ENCODE data around the gene SORL1-AS1.

The SORL1-AS1 gene

GRCh38 chr11:121456816-121457431 lies 4.2 kb upstream of the SORL1-AS1 start:
- Histone ChIP-seq H3K4me1 (ENCODE audit: control insufficient read depth, insufficient read depth, low read length, poor library complexity, severe bottlenecking) (peaks cover 88% of the 10 kb centered on the region), H3K4me3 (ENCODE audit: low read depth, low read length) (peak overlapping the region; percentile 72), H3K9me3 (ENCODE audit: control insufficient read depth in 2 of 2, low read length in 2 of 2) (no peaks in the 10 kb centered on the region), H3K27ac (ENCODE audit: insufficient read depth, low read length, poor library complexity, severe bottlenecking) (peak overlapping the region; percentile 81), H3K27me3 (ENCODE audit: control insufficient read depth, insufficient read depth, low read length) (no peaks in the 10 kb centered on the region), H3K36me3 (ENCODE audit: control insufficient read depth, insufficient read depth, low read length) (peaks cover 8% of the 10 kb centered on the region)
- Mint-ChIP-seq H3K27ac (peak overlapping the region; percentile 66 to 99 (median 93)), H3K4me1 (peaks cover 30 to 88% (median 76%) of the 10 kb centered on the region in 4 donors), H3K9me3 (peaks cover 0 to 4% (median 0%) of the 10 kb centered on the region in 7 donors), H3K36me3 (peaks cover 44% of the 10 kb centered on the region), H3K27me3 (no peaks in the 10 kb centered on the region), H3K4me3 (peak overlapping the region; percentile 87 to 100 (median 98))
- no peak for DNase-seq
- no peak for ATAC-seq (ENCODE audit: low read depth in 2 of 2)

GRCh38 chr11:121456151-121456550 lies 3.4 kb upstream of the SORL1-AS1 start:
- peaks cover 82% of the 10 kb centered on the region for H3K4me1 ChIP-seq (ENCODE audit: control insufficient read depth, insufficient read depth, low read length, poor library complexity, severe bottlenecking)
- H3K4me1 Mint-ChIP-seq, result peaks cover 29 to 83% (median 73%) of the 10 kb centered on the region in 4 donors
- DNase-seq (no peak), ATAC-seq (ENCODE audit: low read depth in 2 of 2) (no peak)
- H3K9me3 Mint-ChIP-seq, result peaks cover 0 to 4% (median 0%) of the 10 kb centered on the region in 7 donors
- H3K27me3 Mint-ChIP-seq, result no peaks in the 10 kb centered on the region
- peaks cover 8% of the 10 kb centered on the region for H3K36me3 ChIP-seq (ENCODE audit: control insufficient read depth, insufficient read depth, low read length)
- peaks cover 47% of the 10 kb centered on the region for H3K36me3 Mint-ChIP-seq
- no peaks in the 10 kb centered on the region for H3K9me3 ChIP-seq (ENCODE audit: control insufficient read depth in 2 of 2, low read length in 2 of 2)
- H3K27me3 ChIP-seq (ENCODE audit: control insufficient read depth, insufficient read depth, low read length), result no peaks in the 10 kb centered on the region
- peak overlapping the region; percentile 72 for H3K4me3 ChIP-seq (ENCODE audit: low read depth, low read length)
- H3K4me3 Mint-ChIP-seq, result peak overlapping the region; percentile 87 to 100 (median 98)
- peak overlapping the region; percentile 93 to 96 (median 95) for H3K27ac Mint-ChIP-seq
- peak overlapping the region; percentile 81 for H3K27ac ChIP-seq (ENCODE audit: insufficient read depth, low read length, poor library complexity, severe bottlenecking)

- Histone ChIP-seq H3K27ac (ENCODE audit: insufficient read depth, low read length, poor library complexity, severe bottlenecking) (peak overlapping the region; percentile 81), H3K9me3 (ENCODE audit: control insufficient read depth in 2 of 2, low read length in 2 of 2) (no peaks in the 10 kb centered on the region), H3K36me3 (ENCODE audit: control insufficient read depth, insufficient read depth, low read length) (peaks cover 8% of the 10 kb centered on the region), H3K4me1 (ENCODE audit: control insufficient read depth, insufficient read depth, low read length, poor library complexity, severe bottlenecking) (peaks cover 82% of the 10 kb centered on the region), H3K4me3 (ENCODE audit: low read depth, low read length) (peak overlapping the region; percentile 99), H3K27me3 (ENCODE audit: control insufficient read depth, insufficient read depth, low read length) (no peaks in the 10 kb centered on the region)
- H3K4me3 Mint-ChIP-seq, result peak overlapping the region; percentile 97 to 100 (median 100)
- ATAC-seq (ENCODE audit: low read depth in 2 of 2), result no peak
- no peak for DNase-seq
- H3K36me3 Mint-ChIP-seq, result peaks cover 51% of the 10 kb centered on the region
- peaks cover 34 to 82% (median 73%) of the 10 kb centered on the region in 4 donors for H3K4me1 Mint-ChIP-seq
- peak overlapping the region; percentile 93 to 96 (median 95) for H3K27ac Mint-ChIP-seq
- H3K27me3 Mint-ChIP-seq, result no peaks in the 10 kb centered on the region
- H3K9me3 Mint-ChIP-seq, result peaks cover 0 to 4% (median 0%) of the 10 kb centered on the region in 7 donors
Measured at GRCh38 chr11:121455115-121455514, 2.3 kb upstream of the SORL1-AS1 start.

GRCh38 chr11:121453589-121454299 lies 977 bp upstream of the SORL1-AS1 start:
- Mint-ChIP-seq H3K27ac (peak overlapping the region; percentile 93 to 96 (median 95)), H3K27me3 (no peaks in the 10 kb centered on the region), H3K4me3 (peak overlapping the region; percentile 97 to 100 (median 100)), H3K4me1 (peaks cover 26 to 82% (median 73%) of the 10 kb centered on the region in 4 donors), H3K9me3 (peaks cover 0 to 4% (median 0%) of the 10 kb centered on the region in 7 donors), H3K36me3 (peaks cover 43% of the 10 kb centered on the region)
- Histone ChIP-seq H3K36me3 (ENCODE audit: control insufficient read depth, insufficient read depth, low read length) (peaks cover 8% of the 10 kb centered on the region), H3K27me3 (ENCODE audit: control insufficient read depth, insufficient read depth, low read length) (no peaks in the 10 kb centered on the region), H3K4me1 (ENCODE audit: control insufficient read depth, insufficient read depth, low read length, poor library complexity, severe bottlenecking) (peaks cover 82% of the 10 kb centered on the region), H3K9me3 (ENCODE audit: control insufficient read depth in 2 of 2, low read length in 2 of 2) (no peaks in the 10 kb centered on the region), H3K4me3 (ENCODE audit: low read depth, low read length) (peak overlapping the region; percentile 99), H3K27ac (ENCODE audit: insufficient read depth, low read length, poor library complexity, severe bottlenecking) (peak overlapping the region; percentile 81)
- DNase-seq (no peak), ATAC-seq (ENCODE audit: low read depth in 2 of 2) (no peak)

GRCh38 chr11:121451986-121452608 lies 670 bp downstream of the SORL1-AS1 start, which contains the start of gene SORL1:
Gene SORL1, plus strand, starts transcription at chr11:121452314. Its CDS starts 18 bp downstream, at chr11:121452332.
- Mint-ChIP-seq H3K27me3 (no peaks in the 10 kb centered on the region), H3K36me3 (peaks cover 42% of the 10 kb centered on the region), H3K4me3 (peak within 1 kb of the TSS; percentile 97 to 100 (median 100)), H3K27ac (peak within 1 kb of the TSS; percentile 96 to 100 (median 96)), H3K4me1 (peaks cover 26 to 82% (median 69%) of the 10 kb centered on the region in 4 donors), H3K9me3 (peaks cover 0 to 4% (median 0%) of the 10 kb centered on the region in 7 donors)
- ATAC-seq (ENCODE audit: low read depth in 2 of 2), result peak; percentile 60 to 65
- H3K4me3 ChIP-seq (ENCODE audit: low read depth, low read length), result peak within 1 kb of the TSS; percentile 99
- peaks cover 8% of the 10 kb centered on the region for H3K36me3 ChIP-seq (ENCODE audit: control insufficient read depth, insufficient read depth, low read length)
- H3K9me3 ChIP-seq (ENCODE audit: control insufficient read depth in 2 of 2, low read length in 2 of 2), result no peaks in the 10 kb centered on the region
- peak within 1 kb of the TSS; percentile 81 for H3K27ac ChIP-seq (ENCODE audit: insufficient read depth, low read length, poor library complexity, severe bottlenecking)
- peak; percentile 56 to 78 (median 70) for DNase-seq
- H3K4me1 ChIP-seq (ENCODE audit: control insufficient read depth, insufficient read depth, low read length, poor library complexity, severe bottlenecking), result peaks cover 79% of the 10 kb centered on the region
- H3K27me3 ChIP-seq (ENCODE audit: control insufficient read depth, insufficient read depth, low read length), result no peaks in the 10 kb centered on the region

GRCh38 chr11:121451178-121451985 lies 1.4 kb downstream of the SORL1-AS1 start:
- H3K27ac ChIP-seq (ENCODE audit: insufficient read depth, low read length, poor library complexity, severe bottlenecking), result peak overlapping the region; percentile 77
- H3K36me3 ChIP-seq (ENCODE audit: control insufficient read depth, insufficient read depth, low read length), result peaks cover 8% of the 10 kb centered on the region
- no peaks in the 10 kb centered on the region for H3K27me3 Mint-ChIP-seq
- DNase-seq (peak; percentile 9 to 78 (median 67)), ATAC-seq (ENCODE audit: low read depth in 2 of 2) (peak; percentile 54 to 57)
- H3K36me3 Mint-ChIP-seq, result peaks cover 43% of the 10 kb centered on the region
- no peaks in the 10 kb centered on the region for H3K27me3 ChIP-seq (ENCODE audit: control insufficient read depth, insufficient read depth, low read length)
- H3K4me3 Mint-ChIP-seq, result peak overlapping the region; percentile 88 to 100 (median 97)
- peak overlapping the region; percentile 80 for H3K4me3 ChIP-seq (ENCODE audit: low read depth, low read length)
- H3K4me1 ChIP-seq (ENCODE audit: control insufficient read depth, insufficient read depth, low read length, poor library complexity, severe bottlenecking), result peaks cover 71% of the 10 kb centered on the region
- H3K27ac Mint-ChIP-seq, result peak overlapping the region; percentile 96 to 100 (median 96)
- H3K9me3 ChIP-seq (ENCODE audit: control insufficient read depth in 2 of 2, low read length in 2 of 2), result no peaks in the 10 kb centered on the region
- H3K4me1 Mint-ChIP-seq, result peaks cover 21 to 80% (median 65%) of the 10 kb centered on the region in 4 donors
- peaks cover 0 to 4% (median 0%) of the 10 kb centered on the region in 7 donors for H3K9me3 Mint-ChIP-seq

GRCh38 chr11:121450401-121450800 lies 2.4 kb downstream of the SORL1-AS1 start:
- Histone ChIP-seq H3K27ac (ENCODE audit: insufficient read depth, low read length, poor library complexity, severe bottlenecking) (peak overlapping the region; percentile 77), H3K27me3 (ENCODE audit: control insufficient read depth, insufficient read depth, low read length) (no peaks in the 10 kb centered on the region), H3K36me3 (ENCODE audit: control insufficient read depth, insufficient read depth, low read length) (peaks cover 9% of the 10 kb centered on the region), H3K4me1 (ENCODE audit: control insufficient read depth, insufficient read depth, low read length, poor library complexity, severe bottlenecking) (peaks cover 62% of the 10 kb centered on the region), H3K4me3 (ENCODE audit: low read depth, low read length) (peak overlapping the region; percentile 80), H3K9me3 (ENCODE audit: control insufficient read depth in 2 of 2, low read length in 2 of 2) (no peaks in the 10 kb centered on the region)
- Mint-ChIP-seq H3K27ac (peak overlapping the region; percentile 96 to 100 (median 96)), H3K27me3 (no peaks in the 10 kb centered on the region), H3K9me3 (peaks cover 0 to 4% (median 0%) of the 10 kb centered on the region in 7 donors), H3K4me3 (peak overlapping the region; percentile 88 to 100 (median 97)), H3K4me1 (peaks cover 23 to 80% (median 67%) of the 10 kb centered on the region in 4 donors), H3K36me3 (peaks cover 46% of the 10 kb centered on the region)
- peak in 2 of 3 donors; percentile 54 to 79 for DNase-seq
- ATAC-seq (ENCODE audit: low read depth in 2 of 2), result no peak

Data from CD4-positive, CD25-positive, alpha-beta regulatory T cell (primary cell).